Suprapubic skin (tissue), 4 donors: Measurements from ENCODE around the gene PTPRA. TPM values are rescaled to one million over a fixed set of nuclear protein-coding genes. Genes with fewer than 3 reads are reported as not detected.

Experiments used
- DNase-seq, 2 donors: peaks; one replicate each; pipeline ENCODE4 v3.0.0-alpha.2; 2019; ENCODE audit warnings: low spot score in 2 of 2
- H3K27ac ChIP-seq: fragments of 200-600 bp; sonication (generic); one replicate; pipeline ENCODE4 v1.5.1; 2019
- H3K27me3 ChIP-seq: fragments of 200-600 bp; sonication (generic); one replicate; pipeline ENCODE4 v1.5.1; 2019
- H3K36me3 ChIP-seq: fragments of 200-600 bp; sonication (generic); one replicate; pipeline ENCODE4 v1.5.1; 2019
- H3K4me1 ChIP-seq: fragments of 200-600 bp; sonication (generic); one replicate; pipeline ENCODE4 v1.5.1; 2019
- H3K4me3 ChIP-seq: fragments of 200-600 bp; sonication (generic); one replicate; pipeline ENCODE4 v1.5.1; 2019; ENCODE audit warnings: mild to moderate bottlenecking
- H3K9me3 ChIP-seq: fragments of 200-600 bp; sonication (generic); one replicate; pipeline ENCODE4 v1.5.1; 2019
- CTCF ChIP-seq, 2 donors: fragments of 200-600 bp in 1 of 2; fragments of 450-650 bp in 1 of 2; sonication (generic) in 1 of 2; IDR thresholded peaks; one replicate each; pipeline ENCODE4 v1.5.1; 2016 to 2019; ENCODE audit warnings: antibody characterized with exemption in 2 of 2, mild to moderate bottlenecking in 1 of 2, moderate library complexity in 1 of 2
- EP300 ChIP-seq: sonication (generic); formaldehyde crosslinking; IDR thresholded peaks from one replicate; pipeline ENCODE4 v1.6.1; 2017; ENCODE audit warnings: antibody characterized with exemption
- POLR2A ChIP-seq, 2 donors: fragments of 450-650 bp; IDR thresholded peaks; one replicate each; pipeline ENCODE4 v1.6.1; 2017; ENCODE audit warnings: antibody characterized with exemption in 2 of 2, mild to moderate bottlenecking in 2 of 2, moderate library complexity in 2 of 2
- POLR2AphosphoS5 ChIP-seq, 3 donors: sonication (generic); formaldehyde crosslinking; IDR thresholded peaks; one replicate each; pipeline ENCODE4 v1.6.1; 2017; ENCODE audit warnings: antibody characterized with exemption in 3 of 3
- WGBS: methylation state at CpG from one replicate; pipeline ENCODE4 v1.1.5; 2018; 5-methylcytosine and 5-hydroxymethylcytosine counted together
- total RNA-seq, 4 donors: library from RNA; depleted of rRNA; stranded (reverse); fragments of >200 nt; gene quantifications; one replicate each; pipeline ENCODE4 v1.1.0, GENCODE V29; 2016

The PTPRA gene
- total RNA-seq, 4 donors from 2014 or later, result 47.7 to 83.0 (median 73.4) TPM

GRCh38 chr20:2907519-2907918 is 34.2 kb downstream of the PTPRA start:
- Histone ChIP-seq H3K4me3 (no peak overlapping the region), H3K27ac (no peak overlapping the region), H3K4me1 (no peaks in the 10 kb centered on the region), H3K27me3 (no peaks in the 10 kb centered on the region), H3K9me3 (no peaks in the 10 kb centered on the region), H3K36me3 (peaks cover 2% of the 10 kb centered on the region)
- no peak for DNase-seq
- 80% methylated on average over 3 of the region's 3 CpGs for WGBS
- TF ChIP-seq EP300 (no peak), POLR2A (IDR thresholded peaks at IDR 0.05) (no peak), POLR2AphosphoS5 (IDR thresholded peaks at IDR 0.05) (no peak), CTCF (IDR thresholded peaks at IDR 0.05) (no peak)

- no peak overlapping the region for H3K4me3 ChIP-seq
- peaks cover 2% of the 10 kb centered on the region for H3K36me3 ChIP-seq
- H3K4me1 ChIP-seq, result no peaks in the 10 kb centered on the region
- no peaks in the 10 kb centered on the region for H3K9me3 ChIP-seq
- no peaks in the 10 kb centered on the region for H3K27me3 ChIP-seq
- TF ChIP-seq EP300, result no peak
- TF ChIP-seq POLR2AphosphoS5 (IDR thresholded peaks at IDR 0.05), result no peak
- TF ChIP-seq POLR2A (IDR thresholded peaks at IDR 0.05), result no peak
- no peak for TF ChIP-seq CTCF (IDR thresholded peaks at IDR 0.05)
- no peak for DNase-seq
- H3K27ac ChIP-seq, result no peak overlapping the region
- WGBS, result 100% methylated on average over 2 of the region's 2 CpGs
Measured at GRCh38 chr20:2909953-2910352, 36.7 kb downstream of the PTPRA start.

- Histone ChIP-seq H3K27ac (no peak overlapping the region), H3K27me3 (no peaks in the 10 kb centered on the region), H3K9me3 (no peaks in the 10 kb centered on the region), H3K36me3 (peaks cover 2% of the 10 kb centered on the region), H3K4me1 (no peaks in the 10 kb centered on the region), H3K4me3 (no peak overlapping the region)
- TF ChIP-seq POLR2A (IDR thresholded peaks at IDR 0.05), result no peak
- TF ChIP-seq CTCF (IDR thresholded peaks at IDR 0.05), result no peak
- TF ChIP-seq POLR2AphosphoS5 (IDR thresholded peaks at IDR 0.05), result no peak
- TF ChIP-seq EP300, result no peak
- DNase-seq, result no peak
Measured at GRCh38 chr20:2911200-2911599, 37.9 kb downstream of the PTPRA start.

GRCh38 chr20:2914160-2914559 is 40.9 kb downstream of the PTPRA start:
- H3K27ac ChIP-seq, result no peak overlapping the region
- H3K27me3 ChIP-seq, result no peaks in the 10 kb centered on the region
- DNase-seq, result no peak

GRCh38 chr20:2917266-2917665 is 44.0 kb downstream of the PTPRA start:
- H3K36me3 ChIP-seq, result no peaks in the 10 kb centered on the region
- H3K27ac ChIP-seq, result no peak overlapping the region
- H3K9me3 ChIP-seq, result no peaks in the 10 kb centered on the region
- DNase-seq, result no peak
- no peak overlapping the region for H3K4me3 ChIP-seq
- TF ChIP-seq EP300 (no peak), POLR2AphosphoS5 (IDR thresholded peaks at IDR 0.05) (no peak), POLR2A (IDR thresholded peaks at IDR 0.05) (no peak), CTCF (IDR thresholded peaks at IDR 0.05) (no peak)
- no peaks in the 10 kb centered on the region for H3K27me3 ChIP-seq
- H3K4me1 ChIP-seq, result no peaks in the 10 kb centered on the region

More at GRCh38 chr20:2914160-2914559, 40.9 kb downstream of the PTPRA start:
- H3K9me3 ChIP-seq, result no peaks in the 10 kb centered on the region
- TF ChIP-seq EP300 (no peak), POLR2A (IDR thresholded peaks at IDR 0.05) (no peak), POLR2AphosphoS5 (IDR thresholded peaks at IDR 0.05) (no peak), CTCF (IDR thresholded peaks at IDR 0.05) (no peak)
- no peaks in the 10 kb centered on the region for H3K4me1 ChIP-seq
- no peak overlapping the region for H3K4me3 ChIP-seq
- peaks cover 2% of the 10 kb centered on the region for H3K36me3 ChIP-seq
